B cell (primary cell): Measurements from ENCODE around the gene ERICH3. TPM values are rescaled to one million over a fixed set of nuclear protein-coding genes. Genes with fewer than 3 reads are reported as not detected.

Experiments used
- ATAC-seq: fragments of 200-7000 bp; cut with Tn5 transposase; one replicate; pipeline ENCODE4 v1.10.0; 2021; ENCODE audit warnings: low read depth, mild to moderate bottlenecking, moderate number of reproducible peaks, moderate library complexity
- CTCF ChIA-PET: fragments of 350-600 bp; sonication (Branson Sonifier 250); formaldehyde crosslinking; loops from one replicate; lab custom pipeline; 2021; ENCODE audit warnings: antibody characterized with exemption, inconsistent platforms; lab: Charles Lee
- POLR2A ChIA-PET: fragments of 350-600 bp; sonication (Branson Sonifier 250); formaldehyde crosslinking; loops from one replicate; lab custom pipeline; 2021; ENCODE audit warnings: antibody characterized with exemption; lab: Charles Lee
- DNase-seq: peaks from one replicate; pipeline ENCODE4 v3.0.0; 2013
- H2AFZ ChIP-seq: 2 replicates; pipeline ENCODE4 v1.6.1; 2012; ENCODE audit warnings: mild to moderate bottlenecking, low read depth, low read length; ENCODE audit not compliant: insufficient read depth, poor library complexity, severe bottlenecking
- H3K27ac ChIP-seq, 2 donors: 1 replicate in 1 of 2; 2 replicates in 1 of 2; pipeline ENCODE4 v1.5.1; 2012 to 2013; ENCODE audit warnings: low read length in 2 of 2, mild to moderate bottlenecking in 2 of 2, moderate library complexity in 1 of 2
- H3K27me3 ChIP-seq, 4 experiments: fragments of 200-600 bp in 1 of 4; sonication (generic) in 1 of 4; replicated peaks in 1 of 4; 1 replicate in 2 of 4; 2 replicates in 2 of 4; pipeline versions ENCODE4 v1.6.1 to v1.7.0; 2013 to 2016; ENCODE audit warnings: low read length in 3 of 4, mild to moderate bottlenecking in 2 of 4, mixed read lengths in 1 of 4, moderate library complexity in 1 of 4; ENCODE audit not compliant: insufficient read depth in 4 of 4, control insufficient read depth in 3 of 4; ENCODE audit errors: control extremely low read depth in 1 of 4
- H3K36me3 ChIP-seq, 2 experiments: replicated peaks in 1 of 2; 1 replicate in 1 of 2; 2 replicates in 1 of 2; pipeline versions ENCODE4 v1.6.1 to v1.7.1; 2013; ENCODE audit warnings: low read length in 1 of 2; ENCODE audit not compliant: insufficient read depth in 2 of 2, control insufficient read depth in 1 of 2; ENCODE audit errors: control extremely low read depth in 1 of 2, extremely low read depth in 1 of 2
- H3K4me1 ChIP-seq, 2 donors: fragments of 200-600 bp in 1 of 2; sonication (generic) in 1 of 2; 1 replicate in 1 of 2; 2 replicates in 1 of 2; pipeline versions ENCODE4 v1.5.1 to v1.6.1; 2013 to 2017; ENCODE audit warnings: low read length in 2 of 2; ENCODE audit not compliant: control insufficient read depth in 2 of 2, insufficient read depth in 2 of 2
- H3K4me2 ChIP-seq: replicated peaks from 2 replicates; pipeline ENCODE3; 2012; ENCODE audit warnings: mild to moderate bottlenecking, low read depth, low read length; ENCODE audit not compliant: poor library complexity, severe bottlenecking
- H3K4me3 ChIP-seq, 5 experiments: fragments of 200-600 bp in 1 of 5; sonication (generic) in 1 of 5; 1 replicate in 3 of 5; 2 replicates in 2 of 5; pipeline versions ENCODE4 v1.5.1 to v1.7.0; 2011 to 2016; ENCODE audit warnings: low read length in 4 of 5, mild to moderate bottlenecking in 4 of 5, low read depth in 2 of 5, control low read depth in 1 of 5, moderate library complexity in 1 of 5; ENCODE audit not compliant: insufficient read depth in 1 of 5; ENCODE audit errors: control extremely low read depth in 1 of 5, extremely low read depth in 1 of 5
- H3K79me2 ChIP-seq: fragments of 200-600 bp; sonication (generic); one replicate; pipeline ENCODE4 v1.6.0; 2016; ENCODE audit warnings: low read length; ENCODE audit not compliant: control insufficient read depth, insufficient read depth
- H3K9ac ChIP-seq: fragments of 200-600 bp; sonication (generic); 2 replicates; pipeline ENCODE4 v1.6.1; 2017; ENCODE audit warnings: mild to moderate bottlenecking, low read length, moderate library complexity
- H3K9me3 ChIP-seq, 3 donors: one replicate each; pipeline versions ENCODE4 v1.6.1 to v1.7.1; 2013; ENCODE audit warnings: low read length in 2 of 3; ENCODE audit not compliant: control insufficient read depth in 2 of 3, insufficient read depth in 1 of 3; ENCODE audit errors: control extremely low read depth in 1 of 3
- H4K20me1 ChIP-seq: 2 replicates; pipeline ENCODE4 v1.6.0; 2012; ENCODE audit warnings: mild to moderate bottlenecking, low read length; ENCODE audit not compliant: insufficient read depth, control insufficient read depth, poor library complexity, severe bottlenecking
- H3K27ac Mint-ChIP-seq: one replicate; pipeline ENCODE4 v1.8.0; 2021; ENCODE audit warnings: mixed read lengths
- H3K27me3 Mint-ChIP-seq: one replicate; pipeline ENCODE4 v1.8.0; 2021; ENCODE audit warnings: mixed read lengths
- H3K4me1 Mint-ChIP-seq: one replicate; pipeline ENCODE4 v1.8.0; 2021; ENCODE audit warnings: mixed read lengths
- H3K4me3 Mint-ChIP-seq: one replicate; pipeline ENCODE4 v1.8.0; 2021; ENCODE audit warnings: mixed read lengths
- H3K9me3 Mint-ChIP-seq: one replicate; pipeline ENCODE4 v1.8.0; 2022; ENCODE audit warnings: mixed read lengths; ENCODE audit not compliant: insufficient read depth
- CTCF ChIP-seq: fragments of 200-600 bp; IDR thresholded peaks from one replicate; pipeline ENCODE4 v1.8.0; 2022; ENCODE audit warnings: antibody characterized with exemption, mild to moderate bottlenecking
- EZH2 ChIP-seq: IDR thresholded peaks from 2 replicates; pipeline ENCODE4 v1.6.1; 2012; ENCODE audit warnings: borderline replicate concordance, low read depth, mild to moderate bottlenecking, moderate library complexity, low read length; ENCODE audit not compliant: insufficient read depth, poor library complexity, severe bottlenecking
- WGBS: methylation state at CpG from one replicate; pipeline ENCODE4 v1.1.5; 2013; ENCODE audit warnings: missing lambda C conversion rate; ENCODE audit not compliant: insufficient coverage; 5-methylcytosine and 5-hydroxymethylcytosine counted together
- intact Hi-C: fragments of 100-400 bp; cut with micrococcal nuclease; formaldehyde crosslinking; loops from one replicate; pipeline ENCODE4 v1.10.0; 2022
- polyA plus RNA-seq: library from polyadenylated mRNA; depleted of rRNA; stranded (reverse); fragments of >200 nt; gene quantifications from 2 replicates; pipeline ENCODE4 v1.2.3, GENCODE V29; 2012
- total RNA-seq, 2 donors: library from RNA; stranded (reverse); fragments of 120-200 nt in 1 of 2; gene quantifications; 1 replicate in 1 of 2; 2 replicates in 1 of 2; pipeline versions ENCODE4 v1.2.3 to v1.2.4, GENCODE V29; 2013 to 2022

Gene ERICH3
- total and polyA plus RNA-seq, 2 donors (not counting 1 experiment from before 2014, with no cell fraction given) = 0.03 to 0.27 TPM

DNA sequence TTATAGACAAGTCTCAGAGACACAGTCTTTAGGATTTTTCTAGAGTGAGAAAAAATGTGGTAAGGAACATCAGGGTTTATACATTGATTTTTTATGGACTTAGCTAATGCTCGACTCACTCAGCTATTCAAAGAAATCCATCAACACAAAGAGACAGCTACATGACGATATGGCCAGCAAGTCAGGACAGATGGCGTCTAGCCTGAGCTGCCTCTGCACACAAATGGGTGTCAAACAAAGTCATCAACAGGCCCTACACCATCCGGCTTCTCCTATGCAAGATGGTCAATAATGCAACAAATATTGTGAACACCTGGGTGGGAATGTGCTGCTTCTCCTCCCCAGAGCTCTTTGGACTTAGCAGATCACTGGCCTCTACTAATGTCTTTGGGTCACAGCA, 13.3 kb upstream of the ERICH3 start:
- no peak for DNase-seq
- no peak overlapping the region for H3K27ac ChIP-seq
- ATAC-seq = no peak
- no peaks in the 10 kb centered on the region for H3K9me3 ChIP-seq
- Mint-ChIP-seq H3K9me3 (no peaks in the 10 kb centered on the region), H3K4me1 (peaks cover 2% of the 10 kb centered on the region), H3K27ac (no peak overlapping the region), H3K27me3 (no peaks in the 10 kb centered on the region), H3K4me3 (no peak overlapping the region)
- intact Hi-C loops = no loop called here
- CTCF ChIA-PET = interaction anchor here (1.0 kb wide), 1 partner anchor 11 kb away, joined by 3 read pairs; no protein-coding TSS in a partner anchor
- H3K27me3 ChIP-seq = no peaks in the 10 kb centered on the region
- POLR2A ChIA-PET = no interaction called here
- no peak overlapping the region for H2AFZ ChIP-seq
- H3K36me3 ChIP-seq = no peaks in the 10 kb centered on the region
- H4K20me1 ChIP-seq = no peaks in the 10 kb centered on the region
- no peak for TF ChIP-seq CTCF
- no peak for TF ChIP-seq EZH2
- no peaks in the 10 kb centered on the region for H3K79me2 ChIP-seq
- H3K9ac ChIP-seq = no peak overlapping the region
- 100% methylated on average over 2 of the region's 4 CpGs for WGBS
- H3K4me3 ChIP-seq = no peak overlapping the region
- no peak overlapping the region for H3K4me2 ChIP-seq
- H3K4me1 ChIP-seq = no peaks in the 10 kb centered on the region

DNA sequence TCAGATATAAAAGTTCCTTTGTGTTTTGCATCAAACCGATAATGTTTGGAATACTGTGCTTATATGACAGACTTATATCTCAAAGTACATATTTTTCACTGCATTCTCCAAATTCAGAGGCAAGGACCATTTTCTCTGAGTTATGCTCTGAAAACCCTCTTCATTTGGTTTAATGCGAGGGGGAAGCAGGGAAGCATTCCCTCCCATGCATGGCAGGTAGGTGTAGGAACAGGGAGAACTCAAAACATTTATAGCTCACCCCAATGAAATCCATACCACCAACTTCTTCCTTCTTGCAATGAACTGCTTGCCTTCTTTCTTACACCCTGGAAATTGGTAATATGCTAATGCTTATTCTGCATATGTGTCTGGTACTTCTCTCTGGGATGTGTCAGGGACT, 10.7 kb upstream of the ERICH3 start:
- ChIA-PET CTCF (no interaction called here), POLR2A (no interaction called here)
- Histone ChIP-seq H2AFZ (no peak overlapping the region), H3K36me3 (no peaks in the 10 kb centered on the region), H3K4me2 (no peak overlapping the region), H3K4me1 (peaks cover 2 to 4% of the 10 kb centered on the region in 2 donors), H4K20me1 (no peaks in the 10 kb centered on the region), H3K4me3 (no peak overlapping the region), H3K79me2 (no peaks in the 10 kb centered on the region), H3K9ac (no peak overlapping the region), H3K27me3 (no peaks in the 10 kb centered on the region), H3K9me3 (no peaks in the 10 kb centered on the region), H3K27ac (no peak overlapping the region)
- no peaks in the 10 kb centered on the region for H3K27me3 Mint-ChIP-seq
- H3K4me1 Mint-ChIP-seq = peaks cover 17% of the 10 kb centered on the region
- intact Hi-C loops = no loop called here
- no CpG with 5 or more reads among the region's 2 CpGs for WGBS
- H3K27ac Mint-ChIP-seq = no peak overlapping the region
- DNase-seq (no peak), ATAC-seq (no peak)
- H3K9me3 Mint-ChIP-seq = no peaks in the 10 kb centered on the region
- no peak overlapping the region for H3K4me3 Mint-ChIP-seq
- no peak for TF ChIP-seq CTCF
- TF ChIP-seq EZH2 = no peak
